HepG2 (cell line): ENCODE measurements around the gene XPO5. TPM values are rescaled to one million over a fixed set of nuclear protein-coding genes. Genes with fewer than 3 reads are reported as not detected.
A peak's percentile ranks its signal among the peaks of the same experiment; 100 is the strongest.

Experiments used
- ADNP ChIP-seq: sonication (generic); formaldehyde crosslinking; IDR thresholded peaks from 2 replicates; pipeline ENCODE4 v1.4.0; 2020; ENCODE audit warnings: missing genetic modification reagents
- BCL6 ChIP-seq: IDR thresholded peaks from 2 replicates; pipeline ENCODE4 v1.6.1; 2016; ENCODE audit warnings: missing genetic modification reagents, missing compliant biosample characterization
- FOSL1 ChIP-seq: sonication (generic); formaldehyde crosslinking; IDR thresholded peaks from 2 replicates; pipeline ENCODE4 v1.9.0; 2021; ENCODE audit warnings: missing genetic modification reagents, borderline replicate concordance
- FOSL2 ChIP-seq: sonication (generic); formaldehyde crosslinking; IDR thresholded peaks from 2 replicates; pipeline ENCODE4 v1.4.0; 2020; ENCODE audit warnings: missing genetic modification reagents
- FOXP1 ChIP-seq, 2 experiments: fragments of 450-650 bp in 1 of 2; IDR thresholded peaks; 2 replicates each; pipeline ENCODE4 v1.6.1; 2017 to 2018; ENCODE audit warnings: antibody characterized with exemption in 1 of 2
- JDP2 ChIP-seq: sonication (generic); formaldehyde crosslinking; IDR thresholded peaks from 2 replicates; pipeline ENCODE4 v1.8.1; 2022; ENCODE audit warnings: missing genetic modification reagents, borderline replicate concordance
- RBM22 ChIP-seq: fragments of 200-400 bp; formaldehyde crosslinking; optimal IDR thresholded peaks from 2 replicates; pipeline ENCODE3; 2017; ENCODE audit warnings: mild to moderate bottlenecking, low read length, moderate library complexity
- SNAPC4 ChIP-seq: sonication (generic); formaldehyde crosslinking; IDR thresholded peaks from 2 replicates; pipeline ENCODE4 v1.4.0; 2020; ENCODE audit warnings: mild to moderate bottlenecking, missing genetic modification reagents
- THRA ChIP-seq: sonication (generic); formaldehyde crosslinking; IDR thresholded peaks from 2 replicates; pipeline ENCODE4 v1.4.0; 2020; ENCODE audit warnings: missing genetic modification reagents, borderline replicate concordance
- ZFYVE20 ChIP-seq: sonication (generic); formaldehyde crosslinking; IDR thresholded peaks from 2 replicates; pipeline ENCODE4 v1.8.0; 2023; ENCODE audit warnings: low read depth, mild to moderate bottlenecking, moderate library complexity, missing genetic modification reagents, borderline replicate concordance
- ZNF10 ChIP-seq: sonication (generic); formaldehyde crosslinking; IDR thresholded peaks from 2 replicates; pipeline ENCODE4 v1.4.0; 2020; ENCODE audit warnings: mild to moderate bottlenecking, low read depth, missing genetic modification reagents, borderline replicate concordance
- ZNF12 ChIP-seq: sonication (generic); formaldehyde crosslinking; IDR thresholded peaks from 2 replicates; pipeline ENCODE4 v1.5.0; 2020; ENCODE audit warnings: missing genetic modification reagents
- ZNF343 ChIP-seq: sonication (generic); formaldehyde crosslinking; IDR thresholded peaks from 2 replicates; pipeline ENCODE4 v1.4.0; 2020; ENCODE audit warnings: mild to moderate bottlenecking, missing genetic modification reagents
- ZNF460 ChIP-seq: sonication (generic); formaldehyde crosslinking; IDR thresholded peaks from 2 replicates; pipeline ENCODE4 v1.5.1; 2020; ENCODE audit warnings: missing genetic modification reagents, mild to moderate bottlenecking, borderline replicate concordance
- ZNF496 ChIP-seq: sonication (generic); formaldehyde crosslinking; IDR thresholded peaks from 2 replicates; pipeline ENCODE4 v1.8.1; 2023; ENCODE audit warnings: mild to moderate bottlenecking, moderate library complexity, missing genetic modification reagents; ENCODE audit not compliant: insufficient replicate concordance
- ZNF567 ChIP-seq: sonication (generic); formaldehyde crosslinking; IDR thresholded peaks from 2 replicates; pipeline ENCODE4 v1.8.1; 2023; ENCODE audit warnings: mild to moderate bottlenecking, missing genetic modification reagents, borderline replicate concordance
- ZNF782 ChIP-seq: sonication (generic); formaldehyde crosslinking; IDR thresholded peaks from 2 replicates; pipeline ENCODE4 v1.4.0; 2020; ENCODE audit warnings: missing genetic modification reagents, mild to moderate bottlenecking, borderline replicate concordance
- polyA plus RNA-seq, 8 experiments: library from polyadenylated mRNA; depleted of rRNA in 3 of 8; stranded (reverse) in 7 of 8; unstranded in 1 of 8; fragments of >200 nt; fragmentation: Illumina TruSeq in 4 of 8; extraction: Trizol in 4 of 8; gene quantifications; 2 replicates each; pipeline versions ENCODE4 v1.2.1 to v1.2.3, GENCODE V29; 2011 to 2016; ENCODE audit warnings: low read depth in 4 of 8, missing spikeins in 1 of 8, mixed read lengths in 1 of 8; ENCODE audit not compliant: insufficient read depth in 1 of 8
- total RNA-seq, 5 experiments: library from RNA; depleted of rRNA; stranded (reverse); fragments of >200 nt; fragmentation: Illumina TruSeq; extraction: Trizol; gene quantifications; 2 replicates each; pipeline ENCODE4 v1.2.3, GENCODE V29; 2016; ENCODE audit warnings: low read depth in 1 of 5
- TF ChIP-seq, protein P1 (sequence below): sonication (generic); formaldehyde crosslinking; IDR thresholded peaks from 2 replicates; pipeline ENCODE4 v1.5.0; 2020; ENCODE audit warnings: missing genetic modification reagents, mild to moderate bottlenecking, borderline replicate concordance
- TF ChIP-seq, protein P2 (sequence below): sonication (generic); formaldehyde crosslinking; IDR thresholded peaks from 2 replicates; pipeline ENCODE4 v1.9.0; 2021; ENCODE audit warnings: missing genetic modification reagents, borderline replicate concordance

The XPO5 gene
- total and polyA plus RNA-seq, 2 of the 13 experiments (the other 11 are each of a cell fraction or from before 2014, with no cell fraction given), result 52.2 to 68.0 TPM

DNA sequence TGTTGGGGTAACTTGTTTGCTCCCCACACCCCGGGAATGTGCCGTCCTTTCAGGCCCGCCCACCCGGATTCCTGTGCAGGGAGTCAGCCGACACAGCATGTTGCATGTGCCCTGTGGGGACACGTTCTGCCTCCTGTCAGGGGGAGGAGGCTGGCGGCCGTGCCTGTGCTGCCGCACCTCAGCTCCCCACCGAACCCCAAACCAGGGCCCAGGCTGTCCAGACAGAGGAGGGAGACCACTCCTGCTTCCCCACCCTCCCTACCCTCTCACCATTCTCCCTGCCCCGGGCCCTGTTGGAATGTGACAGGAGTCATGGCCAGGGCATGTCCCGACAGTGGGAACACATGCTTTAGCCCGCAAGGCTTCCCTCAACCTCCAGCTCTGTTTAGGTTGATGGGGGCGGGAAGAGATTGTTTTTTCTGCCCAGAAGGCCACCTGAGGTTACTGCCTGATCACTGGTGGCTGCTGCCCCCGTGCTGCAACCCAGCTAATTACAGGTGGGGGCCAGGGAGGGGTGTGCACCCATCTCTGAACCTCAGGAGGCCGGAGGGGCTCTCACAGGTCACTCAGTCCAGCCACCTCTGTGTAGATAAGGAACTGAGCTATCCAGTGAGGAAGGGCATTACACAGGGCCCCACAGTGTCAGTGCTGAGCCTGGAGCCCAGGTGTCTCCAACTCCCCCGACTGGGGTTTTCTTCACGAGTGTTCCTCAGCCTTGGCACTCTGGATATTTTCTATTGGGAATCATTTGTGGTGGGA lies 79.3 kb downstream of the XPO5 start (continued):
- TF ChIP-seq RBM22, result peak; percentile 26
- peak; percentile 46 for TF ChIP-seq FOSL2
- no peak for TF ChIP-seq ZNF343 (CRISPR knock-in tag)
- 0 out of 2 replicates have a peak, but pooled peaks have one; percentile 28 for TF ChIP-seq BCL6 (CRISPR knock-in tag)
- TF ChIP-seq ADNP (CRISPR knock-in tag), result no peak
- TF ChIP-seq ZNF10 (CRISPR knock-in tag), result no peak
- no peak for TF ChIP-seq ZNF12 (CRISPR knock-in tag)
- no peak for TF ChIP-seq ZNF567 (CRISPR knock-in tag)
- TF ChIP-seq ZNF496 (CRISPR knock-in tag), result no peak
- no peak for TF ChIP-seq FOSL1 (CRISPR knock-in tag)
- peak; percentile 99 for TF ChIP-seq THRA
- TF ChIP-seq SNAPC4, result no peak
- no peak for TF ChIP-seq JDP2 (CRISPR knock-in tag)
- no peak for TF ChIP-seq ZNF460 (CRISPR knock-in tag)
- TF ChIP-seq ZFYVE20, result no peak
- TF ChIP-seq FOXP1 (IDR thresholded peaks at IDR 0.05), result no peak
- TF ChIP-seq FOXP1 (CRISPR knock-in tag; IDR thresholded peaks at IDR 0.05), result no peak
- no peak for TF ChIP-seq ZNF782 (CRISPR knock-in tag)
- TF ChIP-seq, protein P1, sequence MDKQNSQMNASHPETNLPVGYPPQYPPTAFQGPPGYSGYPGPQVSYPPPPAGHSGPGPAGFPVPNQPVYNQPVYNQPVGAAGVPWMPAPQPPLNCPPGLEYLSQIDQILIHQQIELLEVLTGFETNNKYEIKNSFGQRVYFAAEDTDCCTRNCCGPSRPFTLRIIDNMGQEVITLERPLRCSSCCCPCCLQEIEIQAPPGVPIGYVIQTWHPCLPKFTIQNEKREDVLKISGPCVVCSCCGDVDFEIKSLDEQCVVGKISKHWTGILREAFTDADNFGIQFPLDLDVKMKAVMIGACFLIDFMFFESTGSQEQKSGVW (CRISPR knock-in tag), result no peak
- TF ChIP-seq, protein P2, sequence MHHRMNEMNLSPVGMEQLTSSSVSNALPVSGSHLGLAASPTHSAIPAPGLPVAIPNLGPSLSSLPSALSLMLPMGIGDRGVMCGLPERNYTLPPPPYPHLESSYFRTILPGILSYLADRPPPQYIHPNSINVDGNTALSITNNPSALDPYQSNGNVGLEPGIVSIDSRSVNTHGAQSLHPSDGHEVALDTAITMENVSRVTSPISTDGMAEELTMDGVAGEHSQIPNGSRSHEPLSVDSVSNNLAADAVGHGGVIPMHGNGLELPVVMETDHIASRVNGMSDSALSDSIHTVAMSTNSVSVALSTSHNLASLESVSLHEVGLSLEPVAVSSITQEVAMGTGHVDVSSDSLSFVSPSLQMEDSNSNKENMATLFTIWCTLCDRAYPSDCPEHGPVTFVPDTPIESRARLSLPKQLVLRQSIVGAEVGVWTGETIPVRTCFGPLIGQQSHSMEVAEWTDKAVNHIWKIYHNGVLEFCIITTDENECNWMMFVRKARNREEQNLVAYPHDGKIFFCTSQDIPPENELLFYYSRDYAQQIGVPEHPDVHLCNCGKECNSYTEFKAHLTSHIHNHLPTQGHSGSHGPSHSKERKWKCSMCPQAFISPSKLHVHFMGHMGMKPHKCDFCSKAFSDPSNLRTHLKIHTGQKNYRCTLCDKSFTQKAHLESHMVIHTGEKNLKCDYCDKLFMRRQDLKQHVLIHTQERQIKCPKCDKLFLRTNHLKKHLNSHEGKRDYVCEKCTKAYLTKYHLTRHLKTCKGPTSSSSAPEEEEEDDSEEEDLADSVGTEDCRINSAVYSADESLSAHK, result 0 out of 2 replicates have a peak, but pooled peaks have one; percentile 31
